ENCODE measurements around the gene MMP8. TPM values are rescaled to one million over a fixed set of nuclear protein-coding genes. Genes with fewer than 3 reads are reported as not detected.

Gene MMP8
- total and polyA plus RNA-seq, 2 donors from 2014 or later, result 0.16 TPM; not detected in 1

- Histone ChIP-seq H3K4me3 (ENCODE audit: low read length in 3 of 3) (no peak overlapping the region), H3K27ac (ENCODE audit: low read depth in 2 of 2, low read length in 2 of 2) (no peak overlapping the region), H3K9ac (ENCODE audit: low read length in 3 of 3) (no peak overlapping the region), H3K27me3 (ENCODE audit: control insufficient read depth, insufficient read depth, low read length) (no peaks in the 10 kb centered on the region), H3K4me1 (ENCODE audit: control insufficient read depth in 2 of 3, insufficient read depth in 2 of 3, low read depth in 1 of 3, low read length in 3 of 3) (no peaks in the 10 kb centered on the region), H3K36me3 (ENCODE audit: control insufficient read depth in 2 of 3, insufficient read depth in 3 of 3, low read length in 3 of 3) (no peaks in the 10 kb centered on the region), H3K9me3 (ENCODE audit: control insufficient read depth in 2 of 3, insufficient read depth in 1 of 3, low read length in 3 of 3) (no peaks in the 10 kb centered on the region)
- FAIRE-seq, result no peak
- DNase-seq, result no peak
- intact Hi-C loops (cut with DNase I), result no loop called here
- no peak for TF ChIP-seq CTCF (IDR thresholded peaks at IDR 0.05; ENCODE audit: borderline replicate concordance, extremely low read depth, insufficient read depth)
These were observed 45.4 kb upstream of the MMP8 start for GRCh38 chr11:102770191-102770590.

GRCh38 chr11:102767800-102768199 is 43.0 kb upstream of the MMP8 start:
- Histone ChIP-seq H3K36me3 (ENCODE audit: control insufficient read depth in 2 of 3, insufficient read depth in 3 of 3, low read length in 3 of 3) (no peaks in the 10 kb centered on the region), H3K9ac (ENCODE audit: low read length in 3 of 3) (no peak overlapping the region), H3K4me1 (ENCODE audit: control insufficient read depth in 2 of 3, insufficient read depth in 2 of 3, low read depth in 1 of 3, low read length in 3 of 3) (no peaks in the 10 kb centered on the region), H3K27me3 (ENCODE audit: control insufficient read depth, insufficient read depth, low read length) (no peaks in the 10 kb centered on the region), H3K27ac (ENCODE audit: low read depth in 2 of 2, low read length in 2 of 2) (no peak overlapping the region), H3K4me3 (ENCODE audit: low read length in 3 of 3) (no peak overlapping the region), H3K9me3 (ENCODE audit: control insufficient read depth in 2 of 3, insufficient read depth in 1 of 3, low read length in 3 of 3) (no peaks in the 10 kb centered on the region)
- DNase-seq (no peak), FAIRE-seq (no peak)
- TF ChIP-seq CTCF (IDR thresholded peaks at IDR 0.05; ENCODE audit: borderline replicate concordance, extremely low read depth, insufficient read depth), result no peak
- intact Hi-C loops (cut with DNase I), result no loop called here

- Histone ChIP-seq H3K4me1 (ENCODE audit: control insufficient read depth in 2 of 3, insufficient read depth in 2 of 3, low read depth in 1 of 3, low read length in 3 of 3) (no peaks in the 10 kb centered on the region), H3K9ac (ENCODE audit: low read length in 3 of 3) (no peak overlapping the region), H3K4me3 (ENCODE audit: low read length in 3 of 3) (no peak overlapping the region), H3K9me3 (ENCODE audit: control insufficient read depth in 2 of 3, insufficient read depth in 1 of 3, low read length in 3 of 3) (no peaks in the 10 kb centered on the region), H3K27me3 (ENCODE audit: control insufficient read depth, insufficient read depth, low read length) (no peaks in the 10 kb centered on the region), H3K27ac (ENCODE audit: low read depth in 2 of 2, low read length in 2 of 2) (no peak overlapping the region), H3K36me3 (ENCODE audit: control insufficient read depth in 2 of 3, insufficient read depth in 3 of 3, low read length in 3 of 3) (no peaks in the 10 kb centered on the region)
- no peak for TF ChIP-seq CTCF (IDR thresholded peaks at IDR 0.05; ENCODE audit: borderline replicate concordance, extremely low read depth, insufficient read depth)
- intact Hi-C loops (cut with DNase I), result no loop called here
- DNase-seq, result no peak
- no peak for FAIRE-seq
These were observed 38.7 kb upstream of the MMP8 start for GRCh38 chr11:102763440-102763839.

GRCh38 chr11:102762361-102762767 is 37.6 kb upstream of the MMP8 start:
- intact Hi-C loops (cut with DNase I), result no loop called here
- DNase-seq, result no peak
- H3K27me3 ChIP-seq (ENCODE audit: control insufficient read depth, insufficient read depth, low read length), result no peaks in the 10 kb centered on the region
- H3K4me1 ChIP-seq (ENCODE audit: control insufficient read depth in 2 of 3, insufficient read depth in 2 of 3, low read depth in 1 of 3, low read length in 3 of 3), result no peaks in the 10 kb centered on the region
- no peak overlapping the region for H3K27ac ChIP-seq (ENCODE audit: low read depth in 2 of 2, low read length in 2 of 2)
- FAIRE-seq, result no peak
- H3K9ac ChIP-seq (ENCODE audit: low read length in 3 of 3), result no peak overlapping the region
- H3K36me3 ChIP-seq (ENCODE audit: control insufficient read depth in 2 of 3, insufficient read depth in 3 of 3, low read length in 3 of 3), result no peaks in the 10 kb centered on the region
- TF ChIP-seq CTCF (IDR thresholded peaks at IDR 0.05; ENCODE audit: borderline replicate concordance, extremely low read depth, insufficient read depth), result no peak
- H3K4me3 ChIP-seq (ENCODE audit: low read length in 3 of 3), result no peak overlapping the region
- H3K9me3 ChIP-seq (ENCODE audit: control insufficient read depth in 2 of 3, insufficient read depth in 1 of 3, low read length in 3 of 3), result no peaks in the 10 kb centered on the region
